HG02973 (cell line): ENCODE data around the gene HTRA2.
"Not testable (repeated sequence)": the region's sequence is repeated elsewhere in the genome, so short reads cannot be mapped to it uniquely, and the experiment has no call there.

Source experiments
- ATAC-seq: cut with Tn5 transposase; IDR thresholded peaks from one replicate; pipeline ENCODE4 v1.9.1; 2021; ENCODE audit warnings: moderate library complexity; ENCODE audit not compliant: unreplicated experiment

Gene HTRA2

DNA sequence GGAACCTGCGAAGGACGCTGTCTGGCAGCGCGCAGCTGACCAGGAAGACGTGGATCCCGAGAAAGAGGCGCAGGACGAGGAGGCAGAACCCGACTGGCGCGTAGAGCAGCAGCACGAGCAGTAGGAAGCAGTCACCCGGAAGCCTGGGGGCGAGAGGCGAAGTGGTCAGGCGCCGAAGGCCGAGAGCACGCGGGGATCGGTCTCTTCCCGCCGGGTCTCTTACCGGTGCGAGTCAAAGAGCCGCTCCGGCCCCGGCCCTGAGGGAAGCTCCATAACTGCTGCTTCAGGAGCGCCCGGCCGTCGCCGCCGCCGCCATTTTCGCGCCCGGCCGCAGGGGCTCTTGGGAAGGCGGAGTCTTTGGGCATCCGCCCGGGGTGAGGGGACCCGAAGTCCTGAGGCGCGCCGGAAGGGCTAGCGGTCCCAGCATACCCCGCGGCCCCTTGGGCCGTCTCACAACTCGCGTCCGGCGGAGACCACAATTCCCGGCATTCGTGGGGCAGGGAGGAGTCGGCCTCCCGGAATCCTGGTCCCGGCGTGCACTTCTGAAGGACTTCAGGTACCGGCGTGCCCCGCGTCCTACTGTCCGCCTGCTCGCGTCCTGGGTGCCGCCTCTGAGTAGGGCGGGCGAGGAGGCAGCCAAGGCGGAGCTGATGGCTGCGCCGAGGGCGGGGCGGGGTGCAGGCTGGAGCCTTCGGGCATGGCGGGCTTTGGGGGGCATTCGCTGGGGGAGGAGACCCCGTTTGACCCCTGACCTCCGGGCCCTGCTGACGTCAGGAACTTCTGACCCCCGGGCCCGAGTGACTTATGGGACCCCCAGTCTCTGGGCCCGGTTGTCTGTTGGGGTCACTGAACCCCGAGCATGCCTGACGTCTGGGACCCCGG, at the start of gene HTRA2, which contains the start of gene AUP1:
Gene HTRA2 (plus strand): TSS at position 577 of the 882 bp plus-strand sequence. CDS start 74 bp downstream, at position 651.
Gene AUP1 (minus strand): TSS at position 350 of the 882 bp plus-strand sequence. CDS start 77 bp downstream, at position 273.
- ATAC-seq: peak; percentile 79

GRCh38 chr2:74481431-74481830, 48.3 kb upstream of the HTRA2 start:
- no peak for ATAC-seq

- peak; percentile 31 for ATAC-seq
Measured at GRCh38 chr2:74481961-74482800, 47.6 kb upstream of the HTRA2 start.

DNA sequence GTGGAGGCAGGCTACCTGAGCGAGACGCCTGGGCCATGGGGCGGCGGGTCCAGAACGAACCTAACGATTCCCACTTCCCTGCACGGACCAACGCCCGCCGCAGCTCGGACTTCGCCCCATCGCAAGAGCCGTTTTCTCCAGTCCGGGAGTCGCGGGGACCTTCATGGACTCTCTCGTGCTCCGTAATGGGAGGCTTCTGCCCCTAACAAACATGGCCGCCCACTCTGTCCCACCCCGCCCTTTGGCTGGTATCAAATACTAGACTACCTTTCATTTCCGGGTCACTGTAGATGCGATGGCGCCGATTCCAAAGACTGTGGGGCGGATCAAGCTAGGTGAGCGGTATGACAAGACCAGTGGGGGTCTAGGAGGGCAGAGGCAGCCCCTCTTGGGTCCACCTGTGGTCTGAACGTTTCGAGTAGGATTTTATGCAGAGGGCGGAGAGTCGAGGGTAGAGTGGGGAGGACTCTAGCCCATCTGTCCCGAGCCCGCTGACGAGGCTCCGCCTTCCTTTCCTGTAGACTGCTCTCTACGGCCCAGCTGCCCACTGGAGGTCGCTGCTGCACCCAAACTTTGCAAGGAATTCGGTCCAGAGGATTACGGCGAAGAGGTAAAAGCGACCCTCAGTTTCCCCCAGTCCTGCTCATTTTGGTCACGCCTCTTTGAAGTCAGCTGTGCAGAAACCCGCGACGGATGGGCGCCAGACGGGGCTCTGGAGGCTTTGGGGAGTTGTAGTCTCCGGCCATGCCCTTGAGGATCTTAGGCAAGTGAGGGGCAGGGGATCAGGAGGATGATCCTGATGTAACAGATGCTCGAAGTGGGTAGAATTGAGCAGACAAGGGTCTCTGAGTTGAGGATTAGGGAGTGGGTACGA, 46.7 kb upstream of the HTRA2 start, which contains the start of the genes CCDC142 and TTC31:
Gene CCDC142 (minus strand): TSS at position 198 of the 874 bp plus-strand sequence. CDS start 161 bp downstream, at position 37.
Gene TTC31 (plus strand): TSS at position 281 of the 874 bp plus-strand sequence. CDS start 15 bp downstream, at position 296.
- peak; percentile 84 for ATAC-seq

DNA sequence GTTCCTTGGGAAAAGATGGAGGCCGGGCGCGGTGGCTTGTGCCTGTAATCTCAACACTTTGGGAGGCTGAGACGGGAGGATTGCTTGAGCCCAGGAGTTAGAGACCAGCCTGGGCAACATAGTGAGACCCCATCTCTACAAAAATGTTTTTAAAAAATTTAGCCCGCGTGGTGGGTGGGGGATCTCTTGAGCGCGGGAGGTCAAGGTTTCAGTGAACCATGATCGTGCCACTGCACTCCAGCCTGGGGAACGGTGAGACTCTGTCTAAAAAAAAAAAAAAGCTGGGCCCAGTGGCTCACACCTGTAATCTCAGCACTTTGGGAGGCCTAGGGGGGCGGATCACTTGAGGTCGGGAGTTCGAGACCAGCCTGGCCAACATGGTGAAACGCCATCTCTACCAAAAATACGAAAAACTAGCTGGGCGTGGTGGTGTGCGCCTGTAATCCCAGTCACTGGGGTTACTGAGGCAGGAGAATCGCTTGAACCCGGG, 46.0 kb upstream of the HTRA2 start:
- not testable (repeated sequence) for ATAC-seq

GRCh38 chr2:74486141-74486540, 43.6 kb upstream of the HTRA2 start:
- no peak for ATAC-seq

GRCh38 chr2:74488643-74489481, 40.9 kb upstream of the HTRA2 start:
- no peak for ATAC-seq

- ATAC-seq: no peak
Measured at GRCh38 chr2:74489906-74490305, 39.8 kb upstream of the HTRA2 start.

DNA sequence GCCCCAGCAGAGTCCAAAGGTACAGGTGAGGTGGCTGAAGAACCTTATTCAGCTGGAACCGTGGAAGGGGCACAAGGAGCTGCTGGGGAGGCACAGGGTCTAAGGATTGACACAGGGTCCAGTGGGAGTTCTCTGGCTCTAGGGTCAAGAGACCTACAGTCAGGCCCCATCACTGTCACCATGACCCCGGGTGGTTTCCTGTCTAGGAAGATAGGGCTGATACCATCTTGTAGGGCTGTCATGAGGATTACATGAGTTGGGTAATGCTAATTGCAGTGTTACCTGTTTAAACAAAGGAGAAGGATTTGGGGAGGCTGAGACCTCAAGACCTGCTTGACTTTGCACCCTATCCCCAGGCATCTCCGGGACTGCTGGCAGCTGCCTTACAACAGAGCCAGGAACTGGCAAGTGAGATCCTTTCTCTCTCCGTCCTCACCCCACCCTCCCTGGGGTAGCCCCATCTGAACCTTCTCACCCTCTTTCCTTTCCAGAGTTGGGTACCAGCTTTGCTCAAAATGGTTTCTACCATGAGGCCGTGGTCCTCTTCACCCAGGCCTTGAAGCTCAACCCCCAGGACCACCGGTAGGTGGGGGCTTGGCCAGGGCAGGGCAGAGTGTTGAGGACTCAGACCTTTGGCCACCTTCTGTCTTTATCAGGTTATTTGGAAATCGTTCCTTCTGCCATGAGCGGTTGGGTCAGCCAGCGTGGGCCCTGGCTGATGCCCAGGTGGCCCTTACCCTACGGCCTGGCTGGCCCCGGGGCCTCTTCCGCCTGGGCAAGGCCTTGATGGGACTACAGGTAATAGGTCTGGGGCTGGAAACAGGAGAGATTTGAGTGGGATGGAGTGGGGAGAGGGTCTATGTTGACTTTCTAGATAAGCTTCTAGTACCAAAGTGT, 37.8 kb upstream of the HTRA2 start:
- no peak for ATAC-seq

- no peak for ATAC-seq
Measured at GRCh38 chr2:74493546-74493945, 36.2 kb upstream of the HTRA2 start.

GRCh38 chr2:74495440-74495839, 34.3 kb upstream of the HTRA2 start:
- no peak for ATAC-seq

DNA sequence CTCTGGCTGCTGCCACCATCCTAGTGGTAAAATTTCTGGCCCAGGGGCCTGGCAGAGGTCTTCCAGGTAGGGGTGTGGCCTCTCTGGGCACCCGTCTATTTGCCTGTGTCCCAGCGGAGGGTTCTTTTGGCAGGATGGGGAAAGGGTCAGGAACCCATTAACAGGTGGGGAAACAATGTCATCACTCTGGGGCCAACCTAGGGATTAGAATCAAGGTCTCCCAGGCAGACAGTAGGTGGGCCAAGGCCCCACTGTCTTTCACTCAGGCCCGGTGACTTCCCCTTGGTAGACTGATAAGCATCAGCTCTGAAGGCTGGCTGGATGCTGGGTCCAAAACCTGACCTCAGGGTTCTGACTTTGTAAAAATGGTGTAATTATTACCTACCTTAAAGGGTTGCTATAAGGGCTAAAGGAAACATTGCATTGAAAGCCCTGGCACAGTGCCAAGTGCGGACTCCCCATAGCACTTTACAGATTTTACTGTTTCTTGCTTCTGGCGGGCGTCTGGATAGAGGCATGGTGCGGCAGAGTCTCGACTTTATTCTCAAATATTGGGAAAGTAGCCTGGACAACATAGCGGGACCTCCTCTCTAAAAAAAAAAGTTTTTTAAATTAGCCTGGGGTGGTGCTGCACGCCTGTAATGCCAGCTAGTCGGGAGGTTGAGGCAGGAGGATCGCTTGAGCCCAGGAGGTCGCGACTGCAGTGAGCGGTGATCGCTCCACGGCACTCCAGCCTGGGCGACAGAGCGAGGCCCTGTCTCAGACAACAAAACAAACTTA, 32.5 kb upstream of the HTRA2 start:
- no peak for ATAC-seq

DNA sequence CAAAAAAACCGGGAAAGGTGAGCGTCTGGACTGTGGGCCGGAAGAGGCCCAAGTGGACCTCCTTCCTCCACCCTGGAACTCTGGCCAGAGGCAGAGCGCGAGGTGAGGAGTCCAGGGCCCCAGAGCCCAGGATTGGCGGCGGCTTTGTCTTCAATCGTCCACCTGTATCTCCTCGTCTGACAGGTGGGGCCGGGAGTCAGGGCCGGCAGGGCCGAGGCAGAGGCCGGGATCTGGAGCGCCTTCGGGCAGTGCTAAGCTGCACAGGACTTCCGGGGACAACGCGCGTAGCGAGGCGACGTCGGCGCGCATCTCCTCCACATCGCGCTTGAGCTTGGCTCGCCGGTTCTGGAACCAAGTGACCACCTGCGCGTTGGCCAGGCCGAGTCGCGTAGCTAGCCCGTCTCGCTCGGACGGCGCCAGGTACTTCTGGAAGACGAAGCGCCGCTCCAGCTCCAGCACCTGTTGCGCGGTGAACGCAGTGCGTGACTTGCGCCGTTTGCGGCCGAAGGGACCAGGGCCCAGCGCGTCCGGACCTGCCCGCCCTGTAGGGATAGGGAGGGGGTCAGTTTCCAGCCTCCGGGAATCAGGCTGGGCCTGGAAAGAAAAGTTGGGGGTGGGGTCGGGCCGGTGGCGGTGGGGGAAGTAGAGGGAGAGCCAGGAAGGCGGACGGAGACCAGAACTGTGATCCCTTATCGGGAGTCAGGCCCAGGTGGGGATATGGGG, 31.8 kb upstream of the HTRA2 start:
- no peak for ATAC-seq

DNA sequence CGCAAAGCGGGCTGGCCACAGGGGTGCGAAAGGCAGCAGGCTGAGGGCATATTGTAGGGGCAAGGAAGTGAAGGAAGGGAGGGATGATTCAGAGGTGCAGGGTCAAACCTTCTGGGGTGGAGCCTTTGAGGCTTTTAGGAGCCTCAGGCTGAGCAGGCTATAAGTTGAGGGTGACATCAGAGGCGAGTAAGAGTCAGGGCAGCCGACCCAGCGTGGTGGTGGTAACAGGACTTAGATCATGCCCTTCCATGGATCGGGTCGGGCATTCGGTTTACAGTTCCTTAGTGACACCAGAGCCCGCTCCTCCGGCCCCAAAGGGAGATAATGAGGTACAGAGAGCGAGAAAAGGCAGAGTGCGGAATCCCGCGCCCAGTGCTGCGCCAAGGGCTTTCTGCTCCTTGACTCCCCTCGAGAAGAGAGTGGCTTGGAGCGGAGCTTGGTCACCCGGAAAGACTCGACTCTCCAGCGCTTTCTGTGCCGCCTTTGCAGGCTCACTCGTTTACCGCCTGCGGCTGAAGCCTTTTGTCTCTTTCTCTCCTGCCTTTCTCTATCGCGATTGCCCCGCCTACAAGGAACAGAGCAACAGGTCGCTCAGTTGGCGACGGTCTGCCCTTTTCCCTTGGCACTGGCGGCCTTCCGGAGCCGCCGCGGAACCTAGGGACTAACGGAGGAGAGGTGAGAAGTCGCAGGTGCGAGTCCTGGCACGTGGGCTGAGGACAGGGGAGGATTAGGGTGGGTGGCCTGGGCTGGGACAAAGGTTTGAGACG, 31.1 kb upstream of the HTRA2 start:
- no peak for ATAC-seq

DNA sequence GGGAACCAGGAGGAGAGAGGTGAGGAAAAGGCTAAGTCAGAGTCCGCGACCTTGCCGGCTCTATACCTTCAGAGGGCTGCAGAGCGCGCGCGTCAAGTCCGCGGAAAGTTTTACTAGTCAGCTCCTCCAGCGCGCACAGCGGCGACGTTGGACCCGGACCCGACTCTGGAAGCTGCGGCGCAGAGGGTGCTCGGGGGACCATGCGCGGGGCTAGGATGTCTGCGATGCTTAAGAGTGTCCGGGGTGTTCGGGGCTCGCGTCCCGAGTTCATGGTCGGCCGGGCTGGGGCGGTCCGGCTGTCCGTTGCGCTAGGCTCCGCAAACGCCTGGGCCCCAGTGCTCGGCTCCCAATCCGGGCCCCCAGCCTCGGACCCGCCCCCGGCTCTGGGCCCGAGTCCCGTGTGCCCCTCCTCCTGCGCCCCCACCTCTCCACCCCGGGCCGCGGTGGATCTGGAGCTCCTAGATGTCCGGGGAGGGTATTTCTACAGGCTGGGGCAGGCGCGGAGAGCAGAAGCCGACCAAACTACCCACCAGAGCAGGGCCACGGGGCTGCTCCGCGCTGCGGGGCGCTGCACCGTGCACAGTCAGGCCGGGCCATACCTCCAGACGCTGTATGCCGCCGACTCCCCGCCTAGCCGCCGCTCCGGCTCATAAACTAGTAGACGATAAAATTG, 30.3 kb upstream of the HTRA2 start, which contains the start of gene LBX2:
Gene LBX2 (minus strand): TSS at position 337 of the 673 bp plus-strand sequence. CDS start 66 bp downstream, at position 271.
- ATAC-seq: no peak
